HEK293 (cell line): ENCODE data around the gene FLNA.

Experiments used
- CTCF ChIA-PET: fragments of 350-600 bp; formaldehyde crosslinking; extraction: SDS; loops from one replicate; lab custom pipeline; 2021; ENCODE audit warnings: antibody characterized with exemption; lab: Yijun Ruan, JAX
- POLR2A ChIA-PET: fragments of 300-600 bp; formaldehyde crosslinking; extraction: SDS; loops from one replicate; lab custom pipeline; 2020; ENCODE audit warnings: antibody characterized with exemption, inconsistent platforms; lab: Yijun Ruan, JAX
- H3K27ac ChIP-seq: fragments of 200-500 bp; sonication (Bioruptor generic); 2 replicates; pipeline ENCODE4 v1.5.1; 2014; ENCODE audit warnings: low read depth, low read length, control low read depth, inconsistent platforms; ENCODE audit errors: extremely low read depth
- H3K36me3 ChIP-seq, 2 experiments: fragments of 200-500 bp in 1 of 2; sonication (Bioruptor generic) in 1 of 2; 1 replicate in 1 of 2; 2 replicates in 1 of 2; pipeline ENCODE4 v1.5.1; 2014 to 2017; ENCODE audit warnings: inconsistent platforms in 2 of 2, low read length in 2 of 2; ENCODE audit not compliant: control insufficient read depth in 2 of 2, insufficient read depth in 1 of 2
- H3K4me1 ChIP-seq: fragments of 200-500 bp; sonication (Bioruptor generic); 2 replicates; pipeline ENCODE4 v1.5.1; 2014; ENCODE audit warnings: mild to moderate bottlenecking, low read length, inconsistent platforms; ENCODE audit not compliant: control insufficient read depth, insufficient read depth
- H3K4me3 ChIP-seq: 2 replicates; pipeline ENCODE4 v1.5.1; 2011; ENCODE audit warnings: low read depth, mild to moderate bottlenecking, control low read depth, low read length, moderate library complexity
- H3K9me3 ChIP-seq: fragments of 200-500 bp; sonication (Bioruptor generic); 2 replicates; pipeline ENCODE4 v1.5.1; 2014; ENCODE audit warnings: low read depth, low read length, inconsistent platforms; ENCODE audit not compliant: control insufficient read depth, insufficient read depth
- EGR2 ChIP-seq: fragments of 450-650 bp; formaldehyde crosslinking; IDR thresholded peaks from 2 replicates; pipeline ENCODE4 v1.5.1; 2016; ENCODE audit warnings: low read depth, missing biosample characterization, missing genetic modification characterization
- GLI4 ChIP-seq: fragments of 450-650 bp; formaldehyde crosslinking; IDR thresholded peaks from 2 replicates; pipeline ENCODE4 v1.5.1; 2016; ENCODE audit warnings: missing biosample characterization, missing genetic modification characterization
- GLIS1 ChIP-seq: fragments of 450-650 bp; formaldehyde crosslinking; IDR thresholded peaks from 2 replicates; pipeline ENCODE4 v1.5.1; 2016; ENCODE audit warnings: missing biosample characterization, missing genetic modification characterization
- GLIS2 ChIP-seq: fragments of 450-650 bp; formaldehyde crosslinking; IDR thresholded peaks from 2 replicates; pipeline ENCODE4 v1.5.1; 2016; ENCODE audit warnings: missing biosample characterization, missing genetic modification characterization
- KLF8 ChIP-seq: fragments of 450-650 bp; formaldehyde crosslinking; IDR thresholded peaks from 2 replicates; pipeline ENCODE4 v1.5.1; 2016; ENCODE audit warnings: missing biosample characterization, missing genetic modification characterization
- REST ChIP-seq: fragments of 450-650 bp; formaldehyde crosslinking; IDR thresholded peaks from 2 replicates; pipeline ENCODE4 v1.5.1; 2016; ENCODE audit warnings: missing biosample characterization, missing genetic modification characterization
- SP3 ChIP-seq: fragments of 450-650 bp; formaldehyde crosslinking; IDR thresholded peaks from 2 replicates; pipeline ENCODE4 v1.5.1; 2016; ENCODE audit warnings: missing biosample characterization, missing genetic modification characterization
- ZBTB17 ChIP-seq: fragments of 450-650 bp; formaldehyde crosslinking; IDR thresholded peaks from 2 replicates; pipeline ENCODE4 v1.5.1; 2016; ENCODE audit warnings: missing biosample characterization, missing genetic modification characterization
- ZBTB49 ChIP-seq: fragments of 450-650 bp; formaldehyde crosslinking; IDR thresholded peaks from 2 replicates; pipeline ENCODE4 v1.5.1; 2016; ENCODE audit warnings: missing biosample characterization, missing genetic modification characterization, low read depth
- ZNF354C ChIP-seq: fragments of 450-650 bp; formaldehyde crosslinking; IDR thresholded peaks from 2 replicates; pipeline ENCODE4 v1.5.1; 2016; ENCODE audit warnings: missing biosample characterization, missing genetic modification characterization, low read depth, borderline replicate concordance
- ZNF416 ChIP-seq: fragments of 450-650 bp; formaldehyde crosslinking; IDR thresholded peaks from 2 replicates; pipeline ENCODE4 v1.5.1; 2016; ENCODE audit warnings: missing biosample characterization, missing genetic modification characterization
- ZNF423 ChIP-seq: fragments of 450-650 bp; formaldehyde crosslinking; IDR thresholded peaks from 2 replicates; pipeline ENCODE4 v1.5.1; 2016; ENCODE audit warnings: missing biosample characterization, missing genetic modification characterization
- ZNF514 ChIP-seq: fragments of 450-650 bp; formaldehyde crosslinking; IDR thresholded peaks from 2 replicates; pipeline ENCODE4 v1.5.1; 2016; ENCODE audit warnings: missing biosample characterization, missing genetic modification characterization
- ZNF530 ChIP-seq: fragments of 450-650 bp; formaldehyde crosslinking; IDR thresholded peaks from 2 replicates; pipeline ENCODE4 v1.5.1; 2016; ENCODE audit warnings: low read depth, missing biosample characterization, missing genetic modification characterization
- ZNF600 ChIP-seq: fragments of 450-650 bp; formaldehyde crosslinking; IDR thresholded peaks from 2 replicates; pipeline ENCODE4 v1.5.1; 2016; ENCODE audit warnings: missing biosample characterization, missing genetic modification characterization
- ZNF626 ChIP-seq: fragments of 450-650 bp; sonication (Bioruptor Pico); formaldehyde crosslinking; IDR thresholded peaks from 2 replicates; pipeline ENCODE4 v1.5.1; 2018; ENCODE audit warnings: missing biosample characterization, missing genetic modification characterization, inconsistent platforms
- ZNF792 ChIP-seq: fragments of 450-650 bp; formaldehyde crosslinking; IDR thresholded peaks from 2 replicates; pipeline ENCODE4 v1.5.1; 2016; ENCODE audit warnings: missing biosample characterization, missing genetic modification characterization
- ZSCAN18 ChIP-seq: fragments of 450-650 bp; formaldehyde crosslinking; IDR thresholded peaks from 2 replicates; pipeline ENCODE4 v1.5.1; 2016; ENCODE audit warnings: missing biosample characterization, missing genetic modification characterization
- ZSCAN23 ChIP-seq: fragments of 450-650 bp; formaldehyde crosslinking; IDR thresholded peaks from 2 replicates; pipeline ENCODE4 v1.5.1; 2016; ENCODE audit warnings: missing biosample characterization, missing genetic modification characterization

The FLNA gene

GRCh38 chrX:154358011-154358410 lies 16.4 kb downstream of the FLNA start (continued):
- no peak for TF ChIP-seq GLI4 (tag by site-specific recombination)

GRCh38 chrX:154357205-154357604 lies 17.2 kb downstream of the FLNA start:
- POLR2A ChIA-PET: interaction anchor here (3.0 to 3.4 kb wide), 2 partner anchors 8 to 12 kb away, joined by 12 to 26 read pairs; no protein-coding TSS in a partner anchor

GRCh38 chrX:154356596-154356995 lies 17.8 kb downstream of the FLNA start:
- Histone ChIP-seq H3K27ac (no peak overlapping the region), H3K9me3 (no peaks in the 10 kb centered on the region), H3K36me3 (peaks cover 6 to 98% of the 10 kb centered on the region in 2 experiments; a peak in 2 of 3 replicates), H3K4me1 (no peaks in the 10 kb centered on the region), H3K4me3 (no peak overlapping the region)
- TF ChIP-seq REST (tag by site-specific recombination): no peak
- ChIA-PET POLR2A (interaction anchor here (3.0 to 3.4 kb wide), 2 partner anchors 7 to 13 kb away, joined by 12 to 26 read pairs; no protein-coding TSS in a partner anchor), CTCF (no interaction called here)

More at GRCh38 chrX:154357205-154357604, 17.2 kb downstream of the FLNA start:
- H3K36me3 ChIP-seq: peaks cover 8 to 98% of the 10 kb centered on the region in 2 experiments; a peak in 2 of 3 replicates
- no peak for TF ChIP-seq ZNF792 (tag by site-specific recombination)
- TF ChIP-seq EGR2 (tag by site-specific recombination): 0 out of 2 replicates have a peak, but pooled peaks have one; percentile 23
- no peaks in the 10 kb centered on the region for H3K4me1 ChIP-seq
- H3K4me3 ChIP-seq: no peak overlapping the region
- H3K9me3 ChIP-seq: no peaks in the 10 kb centered on the region
- CTCF ChIA-PET: no interaction called here
- H3K27ac ChIP-seq: no peak overlapping the region

- Histone ChIP-seq H3K9me3 (no peaks in the 10 kb centered on the region), H3K4me3 (no peak overlapping the region), H3K27ac (no peak overlapping the region), H3K36me3 (peaks cover 3 to 100% of the 10 kb centered on the region in 2 experiments; a peak in 2 of 3 replicates), H3K4me1 (no peaks in the 10 kb centered on the region)
- ChIA-PET POLR2A (interaction anchor here (0.7 to 1.5 kb wide), 4 partner anchors 8 to 135 kb away, joined by 3 to 7 read pairs (median 3); partner anchors contain the start of gene SLC10A3), CTCF (no interaction called here)
- no peak for TF ChIP-seq ZNF354C (tag by site-specific recombination)
- no peak for TF ChIP-seq ZNF626 (tag by site-specific recombination)
- TF ChIP-seq ZSCAN23 (tag by site-specific recombination): no peak
- TF ChIP-seq ZNF416: no peak
- peak; percentile 56; the same call in 1 of the 2 replicates for TF ChIP-seq ZNF600 (tag by site-specific recombination)
- no peak for TF ChIP-seq ZNF514 (tag by site-specific recombination)
- no peak for TF ChIP-seq ZSCAN18 (tag by site-specific recombination)
- TF ChIP-seq ZBTB49 (tag by site-specific recombination): no peak
- TF ChIP-seq GLIS1 (tag by site-specific recombination): peak; percentile 74
- TF ChIP-seq KLF8 (tag by site-specific recombination): no peak
- no peak for TF ChIP-seq SP3 (tag by site-specific recombination)
- peak; percentile 25; the same call in 1 of the 2 replicates for TF ChIP-seq GLIS2 (tag by site-specific recombination)
- no peak for TF ChIP-seq ZBTB17
- no peak for TF ChIP-seq ZNF530 (tag by site-specific recombination)
- no peak for TF ChIP-seq ZNF423 (tag by site-specific recombination)
Observed at GRCh38 chrX:154355776-154356140, 18.7 kb downstream of the FLNA start.
